HG03060 (cell line): Measurements from ENCODE around the gene IGSF9.

Experiments used
- ATAC-seq: cut with Tn5 transposase; IDR thresholded peaks from one replicate; pipeline ENCODE4 v1.9.1; 2021; ENCODE audit warnings: low read depth, moderate number of reproducible peaks; ENCODE audit not compliant: unreplicated experiment

The IGSF9 gene

DNA sequence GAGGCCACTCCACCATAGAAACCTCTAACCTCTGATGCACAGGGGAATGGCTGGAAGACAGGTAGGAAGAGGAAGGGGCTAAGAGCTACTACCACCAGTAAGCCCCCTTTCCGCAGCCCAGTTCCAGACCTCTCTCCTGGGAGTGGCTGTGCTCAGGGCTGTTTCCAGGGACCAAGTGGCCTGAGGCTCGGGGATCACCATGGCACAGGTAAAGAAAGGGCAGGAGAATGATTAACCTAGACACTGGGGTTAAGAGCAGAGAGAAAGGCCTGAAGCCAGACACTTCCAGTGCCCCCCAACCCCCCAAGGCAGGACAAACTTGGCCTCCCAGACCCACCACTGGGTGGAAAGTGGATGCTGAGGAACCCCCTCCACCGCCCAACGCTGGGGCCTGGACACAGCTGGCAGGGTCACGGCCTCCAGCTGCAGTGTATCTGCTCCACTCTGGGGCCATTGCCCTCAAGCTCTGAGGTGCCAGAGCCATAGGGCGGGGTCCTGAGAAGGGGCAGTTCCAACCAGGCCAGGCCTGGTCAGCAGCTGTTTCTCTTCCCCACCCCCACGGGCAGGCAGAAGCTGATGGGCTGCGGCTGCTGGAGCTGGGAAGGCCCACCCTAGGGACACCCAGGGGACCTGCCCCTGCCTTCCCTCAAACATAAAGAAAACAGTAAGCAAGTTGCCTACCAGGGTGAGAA is 22.8 kb downstream of the IGSF9 start:
- ATAC-seq: no peak

DNA sequence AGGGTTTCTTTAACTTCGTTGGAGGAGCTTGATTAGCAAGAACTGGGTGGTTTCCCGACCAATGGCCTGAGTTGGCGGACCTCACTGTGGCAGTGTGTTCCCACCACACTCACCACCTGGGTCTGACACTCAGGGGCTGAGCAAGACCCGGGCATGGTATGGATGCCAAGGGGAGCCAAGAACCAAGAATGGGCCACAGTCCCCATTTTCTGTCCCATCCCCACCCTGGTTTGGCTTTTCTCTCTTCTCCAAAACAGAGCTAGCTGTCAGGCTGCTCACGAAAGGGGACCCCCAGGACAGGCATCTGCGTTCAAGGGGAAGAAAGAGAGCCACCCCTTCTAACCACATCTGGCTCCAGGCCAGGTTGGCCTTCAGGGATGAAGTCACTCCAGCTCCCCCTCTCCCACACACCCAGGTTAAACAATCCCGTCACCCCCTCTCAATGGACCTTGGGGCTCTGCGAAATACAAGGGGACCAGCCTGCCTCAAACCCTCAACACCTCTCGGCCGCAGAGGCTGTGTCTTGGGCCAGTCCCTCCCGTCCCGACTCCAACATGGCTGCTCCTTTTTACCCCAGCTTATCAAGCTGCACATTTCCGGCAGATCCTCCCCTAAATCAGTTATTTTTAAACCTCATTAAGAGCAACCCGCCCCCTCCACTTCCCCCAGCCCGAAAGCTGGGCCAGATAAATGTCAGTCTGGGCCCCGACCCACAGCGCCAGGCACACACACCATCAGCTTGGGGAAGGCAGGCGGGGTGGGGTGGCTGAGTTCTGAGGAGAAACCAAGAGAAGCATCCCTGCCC is 23.5 kb downstream of the IGSF9 start:
- ATAC-seq: no peak

DNA sequence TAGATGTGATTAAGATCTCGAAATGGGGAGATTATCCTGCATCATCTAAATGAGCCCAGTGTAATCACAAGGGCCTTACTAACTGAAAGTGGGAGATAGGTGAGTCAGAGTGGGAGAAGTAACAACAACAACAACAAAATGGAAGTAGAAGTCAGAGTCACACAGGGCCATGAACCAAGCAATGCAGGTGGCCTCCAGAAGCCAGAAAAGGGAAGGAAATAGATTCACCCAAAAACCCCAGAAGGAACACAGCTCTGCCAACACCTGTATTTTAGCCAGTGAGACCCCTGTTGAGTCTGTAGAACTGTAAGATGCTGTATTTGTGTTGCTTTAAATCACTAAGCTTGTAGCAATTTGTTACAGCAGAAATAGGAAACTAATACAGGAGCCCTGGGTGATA is 24.2 kb downstream of the IGSF9 start:
- ATAC-seq: peak; percentile 20

DNA sequence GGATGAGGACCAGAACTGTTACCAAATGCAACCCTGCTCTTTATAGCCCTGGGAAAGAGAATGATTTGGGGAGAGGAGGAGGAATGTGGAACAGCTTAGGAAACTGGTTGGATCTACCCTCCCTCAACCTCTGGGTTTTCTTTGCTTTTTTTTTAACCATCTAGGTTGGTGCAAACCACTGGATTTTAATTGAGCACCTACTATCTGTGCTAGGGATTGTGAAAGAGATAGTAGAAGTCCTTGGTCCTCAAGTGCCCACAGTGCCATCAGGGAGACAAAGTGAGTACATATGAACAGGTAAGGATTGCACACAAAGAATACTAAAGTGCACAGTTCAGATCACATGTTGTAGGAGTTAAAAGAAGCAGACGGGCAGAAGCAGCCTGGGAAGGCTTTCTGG is 24.8 kb downstream of the IGSF9 start:
- ATAC-seq: no peak

DNA sequence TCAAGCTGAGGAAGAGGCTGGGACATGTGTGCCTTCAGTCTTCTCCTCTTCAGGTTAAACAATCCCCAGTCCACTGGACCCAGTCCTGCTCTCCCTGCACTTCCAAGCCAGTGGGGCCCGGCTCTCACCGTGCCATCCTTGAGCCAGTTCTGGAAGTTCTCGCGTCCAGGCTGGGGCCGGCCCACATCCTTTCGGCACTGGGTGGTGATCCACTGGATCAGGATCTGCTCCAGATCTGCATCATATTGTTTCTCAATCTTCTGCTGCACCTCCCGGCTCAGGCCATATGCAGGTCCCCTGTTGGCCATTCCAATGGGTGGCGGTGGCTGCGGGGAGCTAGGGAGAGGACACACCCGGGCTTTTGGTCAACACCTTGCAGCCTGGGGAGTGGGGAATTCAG is 25.2 kb downstream of the IGSF9 start:
- ATAC-seq: no peak

DNA sequence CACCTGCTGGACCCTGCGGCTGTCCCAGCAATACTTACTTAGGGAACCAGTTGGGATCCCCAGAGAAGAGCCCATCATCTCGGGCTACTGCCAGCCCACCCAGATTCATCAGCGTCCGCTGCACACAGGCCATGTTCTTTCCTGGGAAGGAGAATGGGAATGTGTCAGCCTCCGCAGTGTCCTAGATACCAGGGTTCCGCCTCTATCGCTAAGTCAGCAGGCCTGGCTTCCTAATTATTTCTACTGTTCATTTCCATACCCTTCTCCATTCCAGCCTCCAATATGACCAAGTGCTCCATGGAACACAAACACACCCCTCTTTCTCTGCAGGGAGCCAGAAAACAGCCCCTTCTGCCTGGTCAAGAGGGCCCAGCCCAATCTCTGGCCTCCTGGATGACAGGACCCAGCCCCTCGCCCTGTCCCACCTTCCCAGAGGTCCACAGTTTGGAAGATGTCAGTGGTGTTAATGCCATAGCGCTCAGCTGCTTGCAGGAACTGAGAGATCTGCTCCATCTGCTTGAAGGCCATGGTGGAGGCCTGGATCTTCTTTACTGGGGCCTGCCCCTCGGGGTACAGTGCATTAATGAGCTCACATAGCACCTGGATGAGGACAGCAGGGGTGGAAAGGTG is 26.1 kb downstream of the IGSF9 start:
- no peak for ATAC-seq

DNA sequence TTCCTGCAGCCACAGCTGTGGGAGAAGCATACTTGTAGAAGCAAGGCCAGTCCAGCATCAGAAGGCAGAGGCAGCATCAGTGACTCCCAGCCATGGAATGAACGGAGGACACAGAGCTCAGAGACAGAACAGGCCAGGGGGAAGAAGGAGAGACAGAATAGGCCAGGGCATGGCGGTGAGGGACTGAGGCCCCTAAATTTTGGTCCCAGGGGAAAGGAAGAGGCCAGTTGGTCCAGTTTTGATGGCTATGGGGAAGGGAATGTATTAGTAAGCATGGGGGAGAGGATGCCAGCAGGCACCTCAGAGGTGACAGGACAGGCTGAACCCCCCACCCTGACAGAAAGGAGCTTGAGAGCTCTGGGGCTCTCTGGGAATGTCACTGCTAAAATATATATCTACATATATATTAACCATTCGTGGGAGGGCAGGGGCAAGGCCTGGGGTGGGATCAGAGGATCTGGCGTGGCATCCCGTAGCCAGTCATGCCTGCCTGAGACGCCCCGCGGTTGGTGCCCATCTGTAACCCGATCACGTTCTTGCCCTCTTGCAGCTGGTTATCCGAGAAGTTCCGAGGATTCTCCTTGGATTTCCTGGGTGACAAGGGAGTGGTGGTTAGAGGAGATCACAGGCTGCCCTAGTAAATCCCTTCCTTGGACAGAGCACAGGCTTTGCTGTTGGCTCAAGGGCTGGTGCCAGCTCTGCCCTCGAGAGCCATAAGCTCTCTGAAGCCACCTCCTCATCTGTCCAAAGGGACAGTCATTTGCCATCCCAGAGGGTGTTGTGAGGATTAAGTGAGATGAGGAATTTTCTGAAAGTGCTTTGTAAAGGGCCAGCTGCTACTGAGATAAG is 26.8 kb downstream of the IGSF9 start:
- ATAC-seq: no peak

DNA sequence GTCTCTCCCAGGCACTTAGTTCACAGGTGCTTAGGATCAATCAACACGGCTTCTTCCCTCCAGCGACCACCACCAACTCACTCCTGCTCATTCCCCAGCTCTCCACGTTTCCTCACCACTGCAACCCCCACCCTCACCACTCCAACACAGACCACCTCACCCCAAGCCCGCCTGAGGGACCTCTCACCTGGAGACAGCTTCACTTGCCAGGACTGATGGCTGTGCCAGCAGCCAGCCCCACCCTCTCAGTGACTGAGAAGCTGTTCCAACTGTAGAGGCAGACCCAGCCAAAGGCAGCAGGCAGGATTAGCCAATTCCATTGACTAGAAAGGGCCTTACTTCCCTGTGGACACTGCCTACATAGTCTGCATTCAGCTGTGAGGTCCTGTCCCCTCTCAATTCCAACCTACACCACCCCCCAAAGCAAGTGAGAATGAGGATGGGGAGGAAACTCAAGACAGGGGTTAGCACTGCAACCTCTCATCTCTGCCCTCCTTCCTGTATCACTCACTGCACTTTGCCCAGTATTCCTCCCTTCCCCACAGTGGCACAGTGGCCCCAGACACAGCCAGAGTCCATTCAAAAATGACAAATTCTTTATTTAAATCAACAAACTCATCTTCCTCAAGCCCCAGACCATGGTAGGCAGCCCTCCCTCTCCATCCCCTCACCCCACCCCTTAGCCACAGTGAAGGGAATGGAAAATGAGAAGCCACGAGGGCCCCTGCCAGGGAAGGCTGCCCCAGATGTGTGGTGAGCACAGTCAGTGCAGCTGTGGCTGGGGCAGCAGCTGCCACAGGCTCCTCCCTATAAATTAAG is 27.7 kb downstream of the IGSF9 start:
- ATAC-seq: no peak

DNA sequence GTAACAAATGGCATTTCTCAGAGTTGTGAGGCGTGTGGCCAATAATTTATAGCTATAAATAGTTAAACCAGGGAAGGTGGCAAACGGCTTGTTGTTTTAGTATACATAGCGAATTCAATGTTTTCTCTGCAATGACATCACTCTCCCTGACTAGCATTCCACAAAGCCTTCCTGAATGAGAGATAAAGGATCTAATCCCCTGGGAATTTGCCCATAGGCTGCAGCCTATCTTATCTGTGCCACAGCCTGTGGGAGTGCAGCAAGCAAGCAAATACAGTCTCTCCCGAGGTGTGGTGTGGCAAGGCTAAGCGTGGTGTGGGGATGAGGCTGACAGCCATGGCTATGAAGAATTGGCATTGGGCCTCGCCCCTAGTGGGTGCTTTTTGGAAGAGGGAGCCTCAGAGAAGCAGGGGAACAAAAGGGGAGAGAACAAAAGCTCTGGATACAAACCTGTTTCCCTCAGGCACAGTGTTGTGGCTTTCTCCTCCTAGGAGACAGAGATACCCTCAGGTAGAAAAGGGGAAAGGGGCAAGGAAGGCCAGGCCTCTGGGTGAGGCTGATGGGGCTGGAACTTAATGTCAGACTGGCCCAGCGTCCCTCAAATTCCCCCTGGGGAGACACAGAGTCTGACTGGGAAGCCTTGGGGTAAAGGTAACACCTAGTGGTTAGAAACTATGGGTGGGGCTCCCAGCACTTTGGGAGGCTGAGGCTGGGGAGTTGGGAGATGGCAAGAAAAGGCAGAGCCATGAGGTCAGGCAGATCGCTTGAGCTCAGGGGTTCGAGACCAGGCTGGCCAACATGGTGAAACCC is 29.0 kb downstream of the IGSF9 start:
- ATAC-seq: no peak

DNA sequence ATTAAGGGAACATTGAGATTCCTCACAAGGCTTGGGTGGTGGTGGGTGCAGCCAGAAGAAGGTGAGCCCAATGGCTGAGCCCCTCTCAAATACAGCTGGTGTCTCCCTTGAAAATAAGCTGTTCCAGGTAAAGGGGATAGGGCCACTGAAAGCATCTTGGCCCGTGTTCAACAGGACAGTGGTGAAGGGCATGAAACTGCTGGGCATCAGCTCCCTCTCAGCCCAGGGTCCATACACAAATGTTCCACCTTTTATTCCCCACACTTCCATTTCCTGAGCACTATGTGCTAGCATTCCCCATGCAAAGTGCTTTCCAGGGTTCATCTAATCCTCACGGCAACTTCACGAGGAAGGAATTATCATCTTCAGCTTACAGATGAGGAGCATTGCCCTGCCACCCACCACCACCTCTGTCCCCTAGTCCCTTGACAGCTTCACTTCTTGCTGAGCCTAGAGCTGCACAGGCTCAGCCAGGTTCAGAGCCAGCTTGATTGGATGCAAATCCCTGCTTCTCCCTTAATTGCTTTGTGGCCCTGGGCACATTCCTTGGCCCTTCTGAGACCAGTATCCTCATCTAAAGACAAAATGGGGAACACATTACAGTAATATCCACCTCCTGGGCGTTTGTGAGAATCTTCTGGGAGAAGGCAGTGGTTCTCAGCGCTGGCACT is 29.7 kb downstream of the IGSF9 start:
- ATAC-seq: no peak

DNA sequence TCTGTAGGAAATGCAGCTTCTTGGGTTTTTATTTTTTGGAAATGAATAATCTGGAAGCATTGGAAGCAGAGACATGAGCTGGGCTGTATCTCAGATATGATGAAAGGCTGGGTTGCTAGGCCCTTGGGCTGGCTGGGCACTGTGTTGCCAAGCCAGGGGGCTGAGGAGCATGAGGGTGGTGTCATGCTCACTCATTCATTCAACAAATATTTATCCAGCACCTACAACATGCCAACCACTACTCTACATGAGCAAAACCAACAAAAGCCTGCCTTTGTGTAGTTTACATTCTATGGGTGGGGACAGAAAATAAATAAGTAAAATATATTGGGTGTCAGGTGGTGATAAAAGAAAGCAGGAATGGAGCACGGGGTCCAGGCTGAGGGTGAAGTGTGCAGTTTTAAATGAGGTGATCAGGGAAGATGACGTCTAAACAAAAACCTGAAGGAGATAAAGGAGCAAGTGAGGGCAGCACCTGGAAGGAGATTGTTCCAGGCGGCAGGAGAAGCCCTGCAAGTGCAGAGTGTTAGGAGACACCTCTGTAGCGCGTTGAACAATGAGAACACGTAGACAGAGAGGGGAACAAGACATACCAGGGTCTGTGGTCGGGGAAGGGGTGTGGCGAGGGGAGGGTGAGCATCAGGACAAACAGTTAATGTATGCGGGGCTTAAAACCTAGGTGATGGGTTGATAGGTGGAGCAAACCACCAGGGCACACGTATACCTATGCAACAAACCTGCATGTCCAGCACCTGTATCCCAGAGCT is 31.0 kb downstream of the IGSF9 start:
- no peak for ATAC-seq

DNA sequence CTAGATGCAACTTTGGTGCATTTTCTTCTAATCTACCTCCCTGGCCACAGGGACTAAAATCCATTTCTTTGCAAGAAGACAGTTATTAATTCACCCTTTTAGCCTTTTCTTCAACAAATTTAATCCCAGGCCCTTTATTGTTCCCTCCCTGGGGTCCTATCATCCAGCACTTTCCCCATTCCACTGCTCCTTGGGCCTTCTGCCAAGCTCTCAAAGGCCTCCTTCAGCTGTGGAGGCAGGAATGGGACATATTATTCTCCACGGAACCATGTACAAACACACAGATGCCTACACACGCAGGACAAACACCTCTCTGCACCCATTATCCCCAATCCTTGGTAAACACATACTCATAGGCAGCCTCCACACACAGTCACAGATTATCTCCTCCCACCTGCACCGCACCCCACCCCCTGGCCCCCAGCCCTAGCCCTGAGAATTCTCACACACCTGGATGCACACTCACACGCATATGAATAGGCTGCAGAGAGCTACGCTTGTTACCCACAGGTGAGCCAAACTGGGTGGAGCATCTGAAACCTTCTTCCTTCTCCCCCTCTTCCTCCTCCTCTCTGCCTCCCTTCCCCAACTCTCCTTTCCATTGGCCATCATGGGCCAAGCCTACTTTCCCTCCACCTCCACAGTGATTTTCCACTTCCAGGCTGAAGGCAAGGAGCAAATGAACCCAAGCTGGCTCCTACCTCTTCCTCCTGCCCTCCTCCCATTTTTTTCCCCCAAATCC is 31.8 kb downstream of the IGSF9 start:
- ATAC-seq: no peak

DNA sequence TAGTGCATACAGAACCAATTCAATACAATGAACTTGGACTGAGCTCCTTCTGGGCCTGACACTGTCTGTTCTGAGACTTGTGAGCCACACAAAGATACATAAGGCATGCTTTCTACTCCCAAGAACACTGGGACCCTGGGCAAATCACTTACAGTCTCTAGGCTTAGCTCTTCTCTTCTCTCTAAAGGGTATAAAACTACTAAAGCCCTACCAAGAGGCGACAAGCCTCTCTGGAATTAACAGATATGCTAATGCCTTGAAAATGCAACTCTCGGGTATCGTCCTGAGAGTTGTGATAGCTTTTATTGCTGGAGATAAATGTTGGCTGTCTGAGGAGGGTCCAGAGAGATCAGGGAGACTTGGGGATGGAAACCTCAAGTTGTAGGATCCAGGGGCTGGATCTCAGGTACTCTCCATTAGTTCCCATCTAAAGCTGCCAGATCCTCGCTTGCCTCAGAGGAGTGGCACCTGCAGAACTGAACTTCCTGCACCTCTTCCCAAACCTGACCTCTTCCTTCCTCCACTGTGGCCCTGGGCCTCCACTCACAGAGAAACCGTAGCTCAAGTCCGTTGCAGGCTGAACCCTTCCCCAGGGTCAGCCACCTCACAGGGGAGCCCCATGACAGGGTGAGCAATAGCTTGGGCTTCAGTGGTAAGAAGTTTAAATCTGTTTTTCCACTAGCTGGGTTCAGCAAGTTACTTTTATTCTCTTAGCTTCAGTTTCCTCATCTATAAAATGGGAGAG is 33.9 kb downstream of the IGSF9 start:
- no peak for ATAC-seq

DNA sequence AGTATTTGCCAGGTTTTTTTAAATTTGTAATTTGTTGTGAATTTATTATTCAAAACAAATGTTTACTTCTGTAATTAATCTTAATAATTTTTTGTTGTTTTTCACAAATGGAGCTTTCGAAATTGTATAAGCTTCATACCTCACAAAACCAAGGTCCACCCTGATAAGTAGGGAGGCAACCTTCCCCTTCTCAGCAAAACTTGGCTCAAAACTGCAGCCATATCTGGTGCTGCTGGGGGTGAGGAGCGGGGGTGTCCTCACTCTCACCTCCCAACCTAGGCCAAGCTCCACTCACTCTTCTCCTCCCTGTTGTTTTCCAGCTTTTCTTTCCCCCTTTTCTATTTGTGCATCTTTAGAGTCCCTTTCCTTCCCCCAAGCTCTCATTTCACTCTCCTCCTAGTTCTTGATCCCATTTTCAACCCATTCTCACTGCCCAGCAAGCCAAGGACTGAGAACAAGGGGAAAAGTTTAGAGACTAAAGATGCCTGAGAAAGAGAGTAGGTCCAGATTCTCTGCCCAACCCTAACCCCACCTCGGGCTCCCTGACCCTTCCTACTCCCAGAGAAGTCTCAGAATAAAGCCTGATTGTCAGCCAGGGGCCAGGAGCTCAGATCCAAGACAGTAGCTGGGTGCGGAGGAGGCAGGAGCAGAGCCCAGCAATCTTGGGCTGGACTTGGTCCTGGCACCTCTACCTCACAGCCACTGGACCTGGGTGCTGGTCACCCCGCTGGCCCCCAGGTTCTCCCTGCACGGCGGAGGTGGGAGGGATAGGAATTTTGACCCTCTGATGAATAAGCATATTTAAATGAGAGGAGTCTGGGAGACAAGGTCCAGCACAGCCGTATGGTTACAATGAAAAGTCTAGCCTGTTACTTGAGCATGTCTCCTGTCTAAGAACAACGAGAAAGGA is 37.1 kb downstream of the IGSF9 start:
- ATAC-seq: no peak

DNA sequence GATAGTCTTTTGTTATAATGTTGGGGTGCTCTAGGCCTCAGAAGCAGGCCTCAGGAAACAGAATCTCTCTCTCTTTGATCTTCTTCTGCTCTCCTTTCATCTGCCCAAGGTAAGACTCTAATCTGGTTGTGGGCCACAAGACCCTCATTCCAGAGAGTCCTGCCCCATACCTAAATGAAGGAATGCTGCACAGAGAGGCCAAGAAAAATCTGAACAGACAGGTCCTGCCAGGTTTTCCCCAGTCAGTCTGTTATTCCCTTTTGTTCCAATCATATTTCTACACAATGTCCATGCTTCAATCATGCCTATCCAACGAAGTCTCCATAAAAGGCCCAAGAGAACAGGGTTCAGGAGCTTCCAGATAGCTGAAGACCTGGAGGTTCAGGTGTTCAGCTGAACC is 38.5 kb downstream of the IGSF9 start:
- ATAC-seq: no peak
